Caco-2 (cell line): ENCODE data around the gene FRYL. TPM values are rescaled to one million over a fixed set of nuclear protein-coding genes. Genes with fewer than 3 reads are reported as not detected.

ENCODE experiments used
- BruUV-seq: library from RNA; stranded (reverse); fragments of 400-500 nt; replicated peaks from 2 replicates; lab custom pipeline; 2021; lab: Mats Ljungman, UMichigan
- CTCF ChIA-PET: fragments of 300-600 bp; sonication (Branson Sonifier 250); formaldehyde crosslinking; loops from one replicate; lab custom pipeline; 2022; ENCODE audit warnings: antibody characterized with exemption; lab: Charles Lee
- POLR2A ChIA-PET: fragments of 300-600 bp; sonication (Branson Sonifier 250); formaldehyde crosslinking; loops from one replicate; lab custom pipeline; 2022; ENCODE audit warnings: antibody characterized with exemption; lab: Charles Lee
- DNase-seq, 2 experiments: peaks; one replicate each; pipeline versions ENCODE4 v3.0.0 to v3.0.0-alpha.2; 2020 to 2022
- H3K27me3 ChIP-seq: replicated peaks from 2 replicates; pipeline ENCODE4 v1.6.0; 2011; ENCODE audit warnings: low read length; ENCODE audit not compliant: control insufficient read depth, insufficient read depth
- H3K36me3 ChIP-seq: 2 replicates; pipeline ENCODE4 v1.5.1; 2011; ENCODE audit warnings: low read length; ENCODE audit not compliant: control insufficient read depth, insufficient read depth
- H3K4me1 ChIP-seq: fragments of 250-450 bp; sonication (Bioruptor Pico); 2 replicates; pipeline ENCODE4 v1.5.1; 2020; ENCODE audit warnings: mild to moderate bottlenecking
- H3K4me3 ChIP-seq: 2 replicates; pipeline ENCODE4 v1.5.1; 2011; ENCODE audit warnings: low read depth, mild to moderate bottlenecking, control low read depth, low read length
- H3K9me3 ChIP-seq: fragments of 250-450 bp; sonication (Bioruptor Pico); 2 replicates; pipeline ENCODE4 v1.5.1; 2020; ENCODE audit warnings: mild to moderate bottlenecking, moderate library complexity
- H3K27ac Mint-ChIP-seq: one replicate; pipeline ENCODE4 v1.8.0; 2022; ENCODE audit warnings: mixed read lengths; ENCODE audit not compliant: unreplicated experiment
- H3K27me3 Mint-ChIP-seq: one replicate; pipeline ENCODE4 v1.8.0; 2022; ENCODE audit warnings: mixed read lengths; ENCODE audit not compliant: insufficient read depth, unreplicated experiment
- H3K36me3 Mint-ChIP-seq: one replicate; pipeline ENCODE4 v1.8.0; 2022; ENCODE audit warnings: mild to moderate bottlenecking, mixed read lengths; ENCODE audit not compliant: insufficient read depth, unreplicated experiment
- H3K4me1 Mint-ChIP-seq: one replicate; pipeline ENCODE4 v1.8.0; 2022; ENCODE audit warnings: low read depth, mixed read lengths; ENCODE audit not compliant: unreplicated experiment
- H3K4me3 Mint-ChIP-seq: one replicate; pipeline ENCODE4 v1.8.0; 2022; ENCODE audit warnings: mild to moderate bottlenecking, moderate library complexity, mixed read lengths; ENCODE audit not compliant: unreplicated experiment
- H3K9me3 Mint-ChIP-seq: one replicate; pipeline ENCODE4 v1.8.0; 2022; ENCODE audit warnings: mixed read lengths; ENCODE audit not compliant: unreplicated experiment
- intact Hi-C: fragments of 100-400 bp; cut with micrococcal nuclease; formaldehyde crosslinking; loops from one replicate; pipeline ENCODE4 v1.10.0; 2022; ENCODE audit not compliant: unreplicated experiment
- total RNA-seq: library from RNA; stranded (reverse); gene quantifications from 2 replicates; pipeline ENCODE4 v1.2.3, GENCODE V29; 2022
- TF ChIP-seq, protein P1 (sequence below), 2 experiments: fragments of 200-600 bp in 1 of 2; IDR thresholded peaks; 1 replicate in 1 of 2; 2 replicates in 1 of 2; pipeline versions ENCODE4 v1.5.1 to v1.8.0; 2011 to 2022; ENCODE audit warnings: antibody characterized with exemption in 1 of 2, control low read depth in 1 of 2, inconsistent platforms in 1 of 2, low read depth in 1 of 2, low read length in 1 of 2, mild to moderate bottlenecking in 1 of 2, moderate library complexity in 1 of 2; ENCODE audit not compliant: insufficient read depth in 1 of 2, severe bottlenecking in 1 of 2, unreplicated experiment in 1 of 2

The FRYL gene
- total RNA-seq, 1 experiment from 2014 or later: 27.4 TPM

DNA sequence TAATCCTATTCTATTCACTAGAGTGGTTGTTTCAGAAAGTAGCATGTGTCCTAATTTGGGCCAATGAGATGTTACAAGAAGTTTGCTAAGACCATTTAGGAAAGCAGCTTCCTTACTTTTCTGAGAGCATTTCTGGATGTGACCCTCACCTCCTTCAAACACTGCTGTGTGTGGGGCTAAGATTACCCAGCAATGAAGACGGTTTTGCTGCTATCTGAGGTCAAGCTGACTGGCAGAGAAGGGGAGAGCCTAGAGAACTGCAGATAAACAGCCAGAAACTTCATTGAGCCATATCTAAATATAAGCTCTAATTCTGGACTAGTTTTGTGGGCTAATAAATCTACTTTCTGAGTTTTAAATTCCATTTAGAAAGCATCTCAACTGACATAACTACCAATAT lies 253.7 kb downstream of the FRYL start:
- Mint-ChIP-seq H3K36me3 (peaks cover 28% of the 10 kb centered on the region), H3K9me3 (no peaks in the 10 kb centered on the region), H3K4me3 (no peak overlapping the region), H3K4me1 (no peaks in the 10 kb centered on the region), H3K27ac (no peak overlapping the region), H3K27me3 (no peaks in the 10 kb centered on the region)
- TF ChIP-seq, protein P1, sequence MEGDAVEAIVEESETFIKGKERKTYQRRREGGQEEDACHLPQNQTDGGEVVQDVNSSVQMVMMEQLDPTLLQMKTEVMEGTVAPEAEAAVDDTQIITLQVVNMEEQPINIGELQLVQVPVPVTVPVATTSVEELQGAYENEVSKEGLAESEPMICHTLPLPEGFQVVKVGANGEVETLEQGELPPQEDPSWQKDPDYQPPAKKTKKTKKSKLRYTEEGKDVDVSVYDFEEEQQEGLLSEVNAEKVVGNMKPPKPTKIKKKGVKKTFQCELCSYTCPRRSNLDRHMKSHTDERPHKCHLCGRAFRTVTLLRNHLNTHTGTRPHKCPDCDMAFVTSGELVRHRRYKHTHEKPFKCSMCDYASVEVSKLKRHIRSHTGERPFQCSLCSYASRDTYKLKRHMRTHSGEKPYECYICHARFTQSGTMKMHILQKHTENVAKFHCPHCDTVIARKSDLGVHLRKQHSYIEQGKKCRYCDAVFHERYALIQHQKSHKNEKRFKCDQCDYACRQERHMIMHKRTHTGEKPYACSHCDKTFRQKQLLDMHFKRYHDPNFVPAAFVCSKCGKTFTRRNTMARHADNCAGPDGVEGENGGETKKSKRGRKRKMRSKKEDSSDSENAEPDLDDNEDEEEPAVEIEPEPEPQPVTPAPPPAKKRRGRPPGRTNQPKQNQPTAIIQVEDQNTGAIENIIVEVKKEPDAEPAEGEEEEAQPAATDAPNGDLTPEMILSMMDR (IDR thresholded peaks at IDR 0.05; ENCODE audit: insufficient read depth in 1 of 2, low read depth in 1 of 2, low read length in 1 of 2, severe bottlenecking in 1 of 2, unreplicated experiment in 1 of 2): no peak
- Histone ChIP-seq H3K27me3 (no peaks in the 10 kb centered on the region), H3K9me3 (no peaks in the 10 kb centered on the region), H3K4me3 (no peak overlapping the region), H3K36me3 (no peaks in the 10 kb centered on the region), H3K4me1 (no peaks in the 10 kb centered on the region)
- POLR2A ChIA-PET: no interaction called here
- CTCF ChIA-PET: no interaction called here
- no peak for DNase-seq
- BruUV-seq: no TSS peak
- intact Hi-C loops: no loop called here

DNA sequence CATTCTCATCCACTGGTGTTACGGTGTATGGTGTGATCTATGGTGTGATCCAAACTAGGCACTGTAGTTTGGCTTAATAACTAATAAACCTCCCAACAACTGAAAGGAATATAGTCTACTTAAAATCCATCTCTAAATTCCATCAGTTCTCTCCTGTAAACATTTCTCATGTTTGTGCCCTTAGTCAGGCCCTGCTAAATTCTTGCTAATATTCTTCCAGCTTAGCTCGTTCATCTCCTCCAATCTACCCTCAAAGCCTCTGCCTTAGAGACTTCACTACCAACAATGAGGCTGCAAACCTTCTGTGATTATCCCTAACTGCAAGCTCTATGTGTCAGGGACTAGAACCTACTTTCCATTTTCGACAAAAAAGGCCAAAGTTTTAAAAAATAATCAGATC lies 261.9 kb downstream of the FRYL start:
- H3K9me3 Mint-ChIP-seq: no peaks in the 10 kb centered on the region
- H3K27me3 Mint-ChIP-seq: no peaks in the 10 kb centered on the region
- H3K36me3 Mint-ChIP-seq: peaks cover 33% of the 10 kb centered on the region
- no peak overlapping the region for H3K4me3 Mint-ChIP-seq
- DNase-seq: no peak
- Histone ChIP-seq H3K4me3 (no peak overlapping the region), H3K36me3 (no peaks in the 10 kb centered on the region), H3K27me3 (no peaks in the 10 kb centered on the region), H3K9me3 (no peaks in the 10 kb centered on the region), H3K4me1 (no peaks in the 10 kb centered on the region)
- TF ChIP-seq, protein P1 (IDR thresholded peaks at IDR 0.05; ENCODE audit: insufficient read depth in 1 of 2, low read depth in 1 of 2, low read length in 1 of 2, severe bottlenecking in 1 of 2, unreplicated experiment in 1 of 2): no peak
- H3K27ac Mint-ChIP-seq: no peak overlapping the region
- no peaks in the 10 kb centered on the region for H3K4me1 Mint-ChIP-seq
- CTCF ChIA-PET: no interaction called here
- BruUV-seq: no TSS peak
- intact Hi-C loops: no loop called here
- POLR2A ChIA-PET: no interaction called here

DNA sequence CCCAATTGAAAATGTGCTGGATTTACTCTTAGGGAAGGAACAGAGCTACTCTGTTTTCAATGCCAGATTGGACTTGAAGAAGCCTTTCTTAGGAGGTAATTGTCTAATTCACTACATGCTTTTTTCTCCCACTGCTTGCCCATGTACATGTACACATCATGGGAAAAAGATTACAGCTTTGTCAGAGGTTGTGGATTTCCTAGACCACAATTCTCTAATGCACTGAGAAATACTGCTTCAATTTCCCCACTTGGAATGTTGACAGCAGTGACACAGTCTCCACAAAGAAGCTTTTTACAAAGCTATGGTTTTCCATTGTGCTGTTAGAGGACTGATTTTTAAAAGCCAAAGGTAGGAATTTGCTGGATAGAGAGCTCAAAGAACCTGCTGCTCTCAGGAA lies 270.5 kb downstream of the FRYL start:
- Mint-ChIP-seq H3K4me3 (no peak overlapping the region), H3K9me3 (no peaks in the 10 kb centered on the region), H3K36me3 (peaks cover 16% of the 10 kb centered on the region), H3K27ac (no peak overlapping the region), H3K4me1 (no peaks in the 10 kb centered on the region), H3K27me3 (no peaks in the 10 kb centered on the region)
- Histone ChIP-seq H3K9me3 (no peaks in the 10 kb centered on the region), H3K27me3 (no peaks in the 10 kb centered on the region), H3K36me3 (peaks cover 1% of the 10 kb centered on the region; the same call in 1 of the 2 replicates), H3K4me3 (no peak overlapping the region), H3K4me1 (peaks cover 10% of the 10 kb centered on the region)
- DNase-seq: no peak
- TF ChIP-seq, protein P1 (IDR thresholded peaks at IDR 0.05; ENCODE audit: insufficient read depth in 1 of 2, low read depth in 1 of 2, low read length in 1 of 2, severe bottlenecking in 1 of 2, unreplicated experiment in 1 of 2): no peak
- ChIA-PET CTCF (no interaction called here), POLR2A (no interaction called here)
- intact Hi-C loops: loop anchor here (10.0 kb wide), 1 partner anchor 65 kb away; no protein-coding TSS in a partner anchor
- BruUV-seq: no TSS peak
